ENCODE data around the gene NMRK1. TPM values are rescaled to one million over a fixed set of nuclear protein-coding genes. Genes with fewer than 3 reads are reported as not detected.

Gene NMRK1
- total RNA-seq = 7.6 to 9.0 TPM (median 7.9 TPM) in 3 replicates

GRCh38 chr9:75087824-75088645, at the start of gene NMRK1, which contains the start of gene OSTF1:
Gene NMRK1 (minus strand): TSS chr9:75088155. CDS start chr9:75083115, 5,040 bp downstream.
Gene OSTF1 (plus strand): TSS chr9:75088514. CDS start chr9:75088693, 179 bp downstream.
- Mint-ChIP-seq H3K9me3 (no peaks in the 10 kb centered on the region), H3K4me3 (peak within 1 kb of the TSS; percentile 96), H3K4me1 (peaks cover 50% of the 10 kb centered on the region), H3K27me3 (ENCODE audit: low read depth) (no peaks in the 10 kb centered on the region), H3K36me3 (no peaks in the 10 kb centered on the region), H3K27ac (peak within 1 kb of the TSS; percentile 98)
- no peak for TF ChIP-seq CTCF (IDR thresholded peaks at IDR 0.05; ENCODE audit: unreplicated experiment)
- DNase-seq (ENCODE audit: low spot score in 2 of 2, unreplicated experiment in 2 of 2) = peak; percentile 93 to 96

- DNase-seq (ENCODE audit: low spot score in 2 of 2, unreplicated experiment in 2 of 2) = no peak
- Mint-ChIP-seq H3K27ac (no peak overlapping the region), H3K4me1 (peaks cover 6% of the 10 kb centered on the region), H3K36me3 (peaks cover 4% of the 10 kb centered on the region), H3K9me3 (no peaks in the 10 kb centered on the region), H3K4me3 (no peak overlapping the region), H3K27me3 (ENCODE audit: low read depth) (no peaks in the 10 kb centered on the region)
- no peak for TF ChIP-seq CTCF (IDR thresholded peaks at IDR 0.05; ENCODE audit: unreplicated experiment)
These were observed 46.5 kb upstream of the NMRK1 start for GRCh38 chr9:75134495-75134894.

- H3K27me3 Mint-ChIP-seq (ENCODE audit: low read depth) = no peaks in the 10 kb centered on the region
- H3K36me3 Mint-ChIP-seq = peaks cover 4% of the 10 kb centered on the region
- peaks cover 6% of the 10 kb centered on the region for H3K4me1 Mint-ChIP-seq
- H3K9me3 Mint-ChIP-seq = no peaks in the 10 kb centered on the region
- no peak overlapping the region for H3K4me3 Mint-ChIP-seq
- DNase-seq (ENCODE audit: low spot score in 2 of 2, unreplicated experiment in 2 of 2) = no peak
- TF ChIP-seq CTCF (IDR thresholded peaks at IDR 0.05; ENCODE audit: unreplicated experiment) = no peak
- no peak overlapping the region for H3K27ac Mint-ChIP-seq
These were observed 45.4 kb upstream of the NMRK1 start for GRCh38 chr9:75133396-75133795.

- H3K27ac Mint-ChIP-seq = no peak overlapping the region
- no peak overlapping the region for H3K4me3 Mint-ChIP-seq
- no peaks in the 10 kb centered on the region for H3K27me3 Mint-ChIP-seq (ENCODE audit: low read depth)
- peaks cover 4% of the 10 kb centered on the region for H3K36me3 Mint-ChIP-seq
- no peak for DNase-seq (ENCODE audit: low spot score in 2 of 2, unreplicated experiment in 2 of 2)
- no peak for TF ChIP-seq CTCF (IDR thresholded peaks at IDR 0.05; ENCODE audit: unreplicated experiment)
- H3K4me1 Mint-ChIP-seq = peaks cover 6% of the 10 kb centered on the region
- H3K9me3 Mint-ChIP-seq = no peaks in the 10 kb centered on the region
These were observed 44.3 kb upstream of the NMRK1 start for GRCh38 chr9:75132244-75132643.

- H3K36me3 Mint-ChIP-seq = peaks cover 4% of the 10 kb centered on the region
These were observed 43.7 kb upstream of the NMRK1 start for GRCh38 chr9:75131700-75132099.

More at GRCh38 chr9:75131700-75132099, 43.7 kb upstream of the NMRK1 start:
- H3K9me3 Mint-ChIP-seq = no peaks in the 10 kb centered on the region
- TF ChIP-seq CTCF (IDR thresholded peaks at IDR 0.05; ENCODE audit: unreplicated experiment) = no peak
- no peak for DNase-seq (ENCODE audit: low spot score in 2 of 2, unreplicated experiment in 2 of 2)
- H3K27ac Mint-ChIP-seq = no peak overlapping the region
- no peak overlapping the region for H3K4me3 Mint-ChIP-seq
- H3K27me3 Mint-ChIP-seq (ENCODE audit: low read depth) = no peaks in the 10 kb centered on the region
- peaks cover 6% of the 10 kb centered on the region for H3K4me1 Mint-ChIP-seq
